A549 (cell line): ENCODE measurements around the gene KAT2B.

ENCODE experiments used
- CBX8 ChIP-seq: fragments of 200-600 bp; sonication (generic); IDR thresholded peaks from 2 replicates; pipeline ENCODE4 v1.6.1; 2016
- EHMT2 ChIP-seq: fragments of 200-600 bp; sonication (generic); IDR thresholded peaks from 2 replicates; pipeline ENCODE4 v1.6.1; 2016; ENCODE audit warnings: antibody characterized with exemption, low read depth, mild to moderate bottlenecking, moderate library complexity
- ESRRA ChIP-seq: fragments of 150-350 bp; IDR thresholded peaks from 2 replicates; pipeline ENCODE4 v1.6.1; 2014; ENCODE audit warnings: mild to moderate bottlenecking, low read length, borderline replicate concordance
- MAZ ChIP-seq: fragments of 150-350 bp; IDR thresholded peaks from 2 replicates; pipeline ENCODE4 v1.6.1; 2014; ENCODE audit warnings: antibody characterized with exemption, low read depth, low read length, borderline replicate concordance
- REST ChIP-seq: fragments of 200-600 bp; sonication (generic); IDR thresholded peaks from 2 replicates; pipeline ENCODE4 v1.6.1; 2016; ENCODE audit warnings: antibody characterized with exemption, mild to moderate bottlenecking, moderate library complexity

DNA sequence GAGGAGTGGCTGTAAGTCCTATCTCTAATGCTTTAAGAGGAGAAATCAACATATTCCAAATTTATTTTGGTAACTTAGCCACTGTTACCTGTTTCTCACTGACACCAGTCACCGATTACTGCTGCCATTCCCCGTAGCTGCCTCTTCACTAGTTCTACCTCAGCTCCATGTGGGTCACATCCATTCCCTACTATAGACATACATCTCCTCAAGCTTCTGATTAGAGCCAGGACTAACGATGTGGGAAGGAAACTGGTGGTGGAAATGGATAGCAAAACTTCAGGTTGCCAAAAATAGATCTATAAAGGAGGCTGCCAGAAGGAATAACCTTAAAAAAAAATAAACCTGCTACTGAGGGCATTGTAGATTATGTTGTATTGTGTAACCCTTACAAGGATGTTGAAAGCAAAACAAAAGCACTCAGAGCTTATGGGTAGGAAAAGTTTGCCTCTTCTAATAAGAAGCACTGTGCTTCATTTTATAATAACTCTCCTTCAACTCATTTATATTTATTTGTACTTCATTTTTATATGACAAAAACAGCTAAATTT is 56.0 kb downstream of the KAT2B start:
- TF ChIP-seq EHMT2: no peak
- no peak for TF ChIP-seq MAZ
- TF ChIP-seq ESRRA: no peak
- TF ChIP-seq CBX8: no peak
- TF ChIP-seq REST: no peak
